ENCODE measurements around the gene SAMD10. TPM values are rescaled to one million over a fixed set of nuclear protein-coding genes. Genes with fewer than 3 reads are reported as not detected.
"Not testable (repeated sequence)": the region's sequence is repeated elsewhere in the genome, so short reads cannot be mapped to it uniquely, and the experiment has no call there.

SAMD10 gene
- total RNA-seq, 1 donor, result 1.3 TPM

DNA sequence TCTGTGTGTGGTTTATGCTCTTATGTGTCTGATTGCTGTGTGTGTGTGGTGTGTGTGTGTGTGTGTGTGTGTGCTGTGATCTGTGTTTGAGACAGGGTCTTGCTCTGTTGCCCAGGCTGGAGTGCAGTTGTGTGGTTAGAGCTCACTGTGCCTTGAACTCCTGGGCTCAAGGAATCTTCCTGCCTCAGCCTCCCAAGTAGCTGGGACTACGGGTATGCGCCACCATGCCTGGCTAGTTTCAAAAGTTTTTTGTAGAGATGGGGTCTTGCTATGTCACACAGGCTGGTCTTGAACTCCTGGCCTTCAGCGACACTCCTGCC, 6.3 kb downstream of the SAMD10 start:
- H3K4me3 ChIP-seq (ENCODE audit: low read depth, low read length), result no peak overlapping the region
- TF ChIP-seq, protein P1, sequence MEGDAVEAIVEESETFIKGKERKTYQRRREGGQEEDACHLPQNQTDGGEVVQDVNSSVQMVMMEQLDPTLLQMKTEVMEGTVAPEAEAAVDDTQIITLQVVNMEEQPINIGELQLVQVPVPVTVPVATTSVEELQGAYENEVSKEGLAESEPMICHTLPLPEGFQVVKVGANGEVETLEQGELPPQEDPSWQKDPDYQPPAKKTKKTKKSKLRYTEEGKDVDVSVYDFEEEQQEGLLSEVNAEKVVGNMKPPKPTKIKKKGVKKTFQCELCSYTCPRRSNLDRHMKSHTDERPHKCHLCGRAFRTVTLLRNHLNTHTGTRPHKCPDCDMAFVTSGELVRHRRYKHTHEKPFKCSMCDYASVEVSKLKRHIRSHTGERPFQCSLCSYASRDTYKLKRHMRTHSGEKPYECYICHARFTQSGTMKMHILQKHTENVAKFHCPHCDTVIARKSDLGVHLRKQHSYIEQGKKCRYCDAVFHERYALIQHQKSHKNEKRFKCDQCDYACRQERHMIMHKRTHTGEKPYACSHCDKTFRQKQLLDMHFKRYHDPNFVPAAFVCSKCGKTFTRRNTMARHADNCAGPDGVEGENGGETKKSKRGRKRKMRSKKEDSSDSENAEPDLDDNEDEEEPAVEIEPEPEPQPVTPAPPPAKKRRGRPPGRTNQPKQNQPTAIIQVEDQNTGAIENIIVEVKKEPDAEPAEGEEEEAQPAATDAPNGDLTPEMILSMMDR (IDR thresholded peaks at IDR 0.05; ENCODE audit: insufficient read depth, low read depth, low read length), result no peak
- no peak for DNase-seq (ENCODE audit: low read depth)

DNA sequence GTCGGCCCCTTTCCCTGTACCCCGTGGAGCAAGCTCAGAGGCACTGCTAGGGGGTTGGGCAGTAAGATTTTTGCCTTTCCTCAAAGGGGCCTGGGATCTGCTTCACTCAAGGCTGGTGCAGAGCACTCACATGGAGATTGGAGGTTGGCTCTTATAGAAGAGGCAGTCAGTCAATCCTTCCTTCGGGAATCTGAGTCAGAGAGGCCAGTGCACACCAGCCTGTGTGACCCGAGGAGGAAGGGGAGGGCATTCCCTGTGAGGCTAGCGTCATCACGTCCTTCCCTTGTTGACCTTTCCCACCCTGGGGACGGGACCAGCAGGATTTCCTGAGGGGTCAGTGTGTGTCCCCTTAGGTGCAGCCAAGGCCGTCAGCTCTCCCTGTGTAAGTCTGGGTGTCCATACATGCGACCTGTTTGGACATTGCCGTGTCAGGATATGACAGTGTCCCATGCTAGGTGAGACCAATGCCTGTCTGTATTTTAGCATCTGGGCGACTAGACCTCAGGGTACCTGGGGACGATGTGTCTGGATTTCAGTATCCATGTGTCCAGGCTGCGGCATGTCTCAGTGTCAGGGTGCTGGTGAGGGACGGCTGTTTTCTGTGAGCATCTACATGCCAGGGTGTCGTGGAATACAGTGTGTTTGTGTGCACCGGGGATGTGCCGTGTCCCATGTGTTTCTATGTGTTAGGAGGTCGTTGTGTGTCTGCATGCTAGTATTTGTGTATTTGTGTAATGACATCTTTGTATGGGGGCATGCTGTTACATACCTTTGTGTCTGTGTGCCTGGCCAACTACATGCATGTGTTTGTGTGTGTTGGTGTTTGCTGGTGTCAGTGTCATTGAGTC, 6.9 kb downstream of the SAMD10 start:
- no peak overlapping the region for H3K4me3 ChIP-seq (ENCODE audit: low read depth, low read length)
- TF ChIP-seq, protein P1 (IDR thresholded peaks at IDR 0.05; ENCODE audit: insufficient read depth, low read depth, low read length), result no peak
- DNase-seq (ENCODE audit: low read depth), result no peak

DNA sequence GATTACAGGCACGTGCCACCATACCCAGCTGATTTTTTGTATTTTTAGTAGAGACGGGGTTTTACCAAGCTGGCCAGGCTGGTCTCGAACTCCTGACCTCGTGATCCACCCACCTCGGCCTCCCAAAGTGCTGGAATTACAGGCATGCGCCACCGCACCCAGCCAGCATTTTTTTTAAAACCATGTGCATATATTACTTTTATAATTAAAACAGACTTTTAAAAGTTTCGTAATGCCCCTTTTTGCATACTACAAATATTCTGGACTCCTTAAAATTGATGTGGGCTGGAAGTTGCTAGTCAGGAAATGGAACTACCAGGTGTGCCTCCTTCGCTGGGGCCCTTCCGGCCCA, 7.5 kb downstream of the SAMD10 start:
- not testable (repeated sequence) for H3K4me3 ChIP-seq (ENCODE audit: low read depth, low read length); DNase-seq (ENCODE audit: low read depth)

DNA sequence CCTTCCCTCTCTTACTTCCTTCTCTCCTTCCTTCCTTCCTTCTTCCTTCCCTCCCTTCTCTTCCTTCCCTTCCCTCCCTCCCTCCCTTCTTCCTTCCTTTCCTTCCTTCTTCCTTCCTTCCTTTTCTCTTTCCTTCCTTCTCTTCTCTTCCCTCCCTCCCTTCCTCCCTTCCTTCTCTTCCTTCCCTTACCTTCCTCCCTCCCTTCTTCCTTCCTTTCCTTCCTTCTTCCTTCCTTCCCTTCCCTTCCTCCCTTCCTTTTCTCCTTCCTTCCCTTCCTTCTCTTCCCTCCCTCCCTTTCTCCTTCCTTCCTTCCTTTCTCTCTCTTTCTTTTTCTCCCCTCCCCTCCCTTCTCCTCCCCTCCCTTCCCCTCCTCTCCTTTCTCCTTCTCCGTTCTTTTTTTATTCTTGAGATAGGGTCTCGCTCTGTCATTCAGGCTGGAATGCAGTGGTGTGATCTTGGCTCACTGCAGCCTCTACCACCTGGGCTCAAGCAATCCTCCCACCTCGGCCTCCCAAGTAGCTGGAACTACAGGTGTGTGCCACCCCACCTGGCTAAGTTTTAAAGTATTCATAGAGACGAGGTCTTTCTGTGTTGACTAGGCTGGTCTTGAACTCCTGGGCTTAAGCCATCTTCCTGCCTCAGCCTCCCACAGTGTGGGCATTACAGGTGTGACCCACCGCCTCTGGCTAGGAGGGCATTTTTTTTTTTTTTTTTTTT, 8.6 kb downstream of the SAMD10 start:
- TF ChIP-seq, protein P1 (IDR thresholded peaks at IDR 0.05; ENCODE audit: insufficient read depth, low read depth, low read length), result no peak
- no peak for DNase-seq (ENCODE audit: low read depth)
- no peak overlapping the region for H3K4me3 ChIP-seq (ENCODE audit: low read depth, low read length)

DNA sequence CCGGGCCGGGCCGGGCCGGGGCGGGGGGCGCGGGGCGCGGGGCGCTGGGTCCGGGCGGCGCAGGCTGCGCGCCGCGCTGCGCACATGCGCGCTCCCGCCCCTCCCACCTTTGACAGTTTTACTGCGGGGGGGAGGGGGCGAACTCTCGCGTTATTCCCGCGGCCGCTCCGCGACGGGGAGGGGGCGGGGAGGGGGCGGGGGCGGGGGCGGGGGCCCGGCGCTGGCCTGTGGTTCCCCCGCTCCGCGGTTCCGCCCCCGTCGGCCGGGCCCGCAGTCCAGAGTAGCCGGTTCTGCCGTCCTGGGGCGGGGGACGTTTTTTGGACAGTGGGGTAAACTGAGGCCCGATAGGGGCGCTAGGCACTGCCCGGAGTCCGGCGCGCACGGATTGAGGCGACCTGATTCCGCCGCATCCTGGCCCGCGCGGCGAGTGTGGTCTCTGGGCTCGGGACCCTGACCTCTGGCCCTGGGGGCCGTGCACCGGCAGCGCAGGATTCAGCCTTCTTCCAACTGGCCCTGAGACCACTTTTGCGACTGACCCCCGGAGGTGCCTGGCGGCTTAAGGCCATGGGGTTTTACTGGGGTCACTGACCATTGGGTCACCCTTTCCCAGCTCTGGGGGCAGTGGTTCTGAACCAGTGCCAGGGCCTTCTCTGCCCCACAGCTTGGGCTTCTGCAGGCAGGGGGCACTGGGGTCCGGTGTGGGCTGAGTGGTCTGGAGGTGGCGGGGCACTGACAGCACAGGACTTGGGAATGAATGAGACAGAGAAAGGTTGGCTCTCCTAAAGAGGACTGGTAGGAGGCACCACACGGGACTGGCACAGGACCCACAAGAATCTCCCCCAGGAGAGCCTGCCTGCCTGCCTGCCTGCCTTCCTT, 9.4 kb downstream of the SAMD10 start, which contains the start of gene ZNF512B:
ZNF512B (minus strand) TSS at position 93 of the 876 bp plus-strand sequence. CDS start 1,980 bp downstream, outside the sequence.
- peak; percentile 65 for DNase-seq (ENCODE audit: low read depth)
- peak within 1 kb of the TSS; percentile 68 for H3K4me3 ChIP-seq (ENCODE audit: low read depth, low read length)
- TF ChIP-seq, protein P1 (IDR thresholded peaks at IDR 0.05; ENCODE audit: insufficient read depth, low read depth, low read length), result no peak

DNA sequence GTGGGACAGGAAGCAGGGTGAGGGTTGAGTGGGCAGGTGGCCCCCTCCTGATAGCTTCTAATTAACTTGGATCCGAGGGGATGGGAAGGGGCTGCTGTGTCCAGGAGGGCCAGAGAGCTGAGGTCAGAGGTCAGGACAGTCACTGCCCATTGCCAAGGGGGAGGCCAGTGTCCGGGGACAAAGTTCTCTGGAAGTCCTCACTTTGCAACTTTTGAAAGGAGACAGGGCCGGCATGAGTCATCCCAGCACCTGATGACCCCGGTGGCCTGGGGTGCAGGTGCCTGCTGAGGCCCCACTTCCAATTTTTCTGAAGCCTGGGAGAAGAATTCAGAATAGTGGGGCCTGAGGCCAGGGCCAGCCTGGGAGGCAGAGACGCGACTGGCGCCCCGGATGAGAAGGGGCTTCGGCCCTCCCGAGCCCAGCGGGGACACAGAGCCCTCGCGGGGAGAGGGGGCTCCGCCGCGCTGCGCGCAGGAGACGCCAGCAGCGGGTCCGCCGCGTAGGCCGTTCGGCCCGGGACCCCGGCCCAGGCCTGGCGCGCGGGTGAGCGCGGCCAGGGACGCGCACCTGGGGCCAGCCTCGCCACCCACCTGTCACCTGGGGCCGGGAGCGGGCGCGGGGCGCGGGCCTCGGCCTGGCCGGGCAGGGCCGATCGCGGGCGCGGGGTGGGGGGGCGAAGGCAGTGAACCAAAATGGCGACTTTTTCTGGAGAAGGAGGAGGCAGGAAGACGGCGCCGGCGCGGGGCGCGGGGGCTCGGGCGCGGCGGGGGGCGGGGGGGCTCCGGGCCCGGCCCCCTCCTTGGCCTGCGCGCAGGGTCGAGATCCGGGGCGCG, 10.3 kb downstream of the SAMD10 start:
- TF ChIP-seq, protein P1 (IDR thresholded peaks at IDR 0.05; ENCODE audit: insufficient read depth, low read depth, low read length), result no peak
- H3K4me3 ChIP-seq (ENCODE audit: low read depth, low read length), result peak overlapping the region; percentile 68
- no peak for DNase-seq (ENCODE audit: low read depth)
